HG03442 (cell line): Measurements from ENCODE around the gene NFKBIL1.
A peak's percentile ranks its signal among the peaks of the same experiment; 100 is the strongest.
"Not testable (repeated sequence)": the region's sequence is repeated elsewhere in the genome, so short reads cannot be mapped to it uniquely, and the experiment has no call there.

Experiments used
- ATAC-seq: cut with Tn5 transposase; IDR thresholded peaks from one replicate; pipeline ENCODE4 v1.9.1; 2021; ENCODE audit warnings: mild to moderate bottlenecking, moderate library complexity; ENCODE audit not compliant: unreplicated experiment

NFKBIL1 gene

GRCh38 chr6:31534521-31535040 is 12.8 kb upstream of the NFKBIL1 start:
- ATAC-seq: no peak

GRCh38 chr6:31535538-31536324 is 11.7 kb upstream of the NFKBIL1 start:
- no peak for ATAC-seq

GRCh38 chr6:31538805-31539400 is 8.5 kb upstream of the NFKBIL1 start:
- no peak for ATAC-seq

- no peak for ATAC-seq
Observed at GRCh38 chr6:31540640-31541039, 6.8 kb upstream of the NFKBIL1 start.

GRCh38 chr6:31541059-31541657 is 6.2 kb upstream of the NFKBIL1 start:
- no peak for ATAC-seq

- ATAC-seq: peak; percentile 51
Observed at GRCh38 chr6:31541658-31542521, 5.5 kb upstream of the NFKBIL1 start, which contains the start of gene DDX39B. DDX39B (minus strand) TSS chr6:31542003; CDS start chr6:31540532, 1,471 bp downstream.

- no peak for ATAC-seq
Observed at GRCh38 chr6:31543639-31544038, 3.8 kb upstream of the NFKBIL1 start.

- no peak for ATAC-seq
Observed at GRCh38 chr6:31544676-31545075, 2.7 kb upstream of the NFKBIL1 start.

GRCh38 chr6:31545291-31545690 is 2.1 kb upstream of the NFKBIL1 start:
- no peak for ATAC-seq

GRCh38 chr6:31546339-31546957 is 960 bp upstream of the NFKBIL1 start, which contains the start of gene ATP6V1G2:
ATP6V1G2 (minus strand) TSS chr6:31546608; CDS start chr6:31546559, 49 bp downstream.
- peak; percentile 34 for ATAC-seq

GRCh38 chr6:31547727-31548543 is 527 bp downstream of the NFKBIL1 start:
- ATAC-seq: no peak

GRCh38 chr6:31548544-31548873 is 1.1 kb downstream of the NFKBIL1 start:
- ATAC-seq: no peak

- not testable (repeated sequence) for ATAC-seq
Observed at GRCh38 chr6:31551371-31551770, 4.0 kb downstream of the NFKBIL1 start.

GRCh38 chr6:31556307-31556706 is 8.9 kb downstream of the NFKBIL1 start:
- no peak for ATAC-seq

GRCh38 chr6:31557443-31558317 is 10.3 kb downstream of the NFKBIL1 start:
- ATAC-seq: no peak

- no peak for ATAC-seq
Observed at GRCh38 chr6:31558318-31558625, 10.9 kb downstream of the NFKBIL1 start.

GRCh38 chr6:31558631-31559500 is 11.5 kb downstream of the NFKBIL1 start:
- ATAC-seq: no peak

- ATAC-seq: no peak
Observed at GRCh38 chr6:31559606-31559957, 12.2 kb downstream of the NFKBIL1 start.
